Heart left ventricle (tissue), 13 donors: ENCODE measurements around the gene ACVRL1.

Source experiments
- CTCF ChIP-seq, 12 donors: fragments of 200-600 bp; sonication (generic) in 4 of 12; IDR thresholded peaks; one replicate each; pipeline versions ENCODE4 v1.5.0 to v1.8.0; 2018 to 2022; ENCODE audit warnings: antibody characterized with exemption in 12 of 12, mild to moderate bottlenecking in 5 of 12
- POLR2A ChIP-seq, 2 donors: fragments of 450-650 bp; IDR thresholded peaks; one replicate each; pipeline ENCODE4 v1.6.1; 2017; ENCODE audit warnings: antibody characterized with exemption in 2 of 2, mild to moderate bottlenecking in 2 of 2, moderate library complexity in 2 of 2
- donor health status: ischemic (EF 13 %, LVEDD 7.1; RV severe dilation, severe dysfunction).
- donor health status: DM: no; HTN: yes; CAD: no.
- donor health status: DM: no; HTN: no; CAD: no.
- donor health status: ischemic (EF 25% LVEDD 6.9; RV normal size, moderate dysfunction).
- donor health status: ischemic (EF 25% LVEDD 5.7; RV mildly dilated, moderate dysfunction).
- donor health status: ischemic (EF 35%, LVEDD 5.7; RV mildly dilated, moderate dysfunction).
- donor health status: nonischemic (EF 11% LVEDD 7.7; RV severe dilation, severe dysfunction).
- donor health status: DM: yes; HTN: yes; CAD: no.
- donor health status: PGD.
- donor health status: ischemic (EF 29% LVEDD 5.4; RV normal size, mild dysfunction).
- donor health status: nonischemic (EF 23%, LVEDD 6.1; RV moderate dilation, normal function).

DNA sequence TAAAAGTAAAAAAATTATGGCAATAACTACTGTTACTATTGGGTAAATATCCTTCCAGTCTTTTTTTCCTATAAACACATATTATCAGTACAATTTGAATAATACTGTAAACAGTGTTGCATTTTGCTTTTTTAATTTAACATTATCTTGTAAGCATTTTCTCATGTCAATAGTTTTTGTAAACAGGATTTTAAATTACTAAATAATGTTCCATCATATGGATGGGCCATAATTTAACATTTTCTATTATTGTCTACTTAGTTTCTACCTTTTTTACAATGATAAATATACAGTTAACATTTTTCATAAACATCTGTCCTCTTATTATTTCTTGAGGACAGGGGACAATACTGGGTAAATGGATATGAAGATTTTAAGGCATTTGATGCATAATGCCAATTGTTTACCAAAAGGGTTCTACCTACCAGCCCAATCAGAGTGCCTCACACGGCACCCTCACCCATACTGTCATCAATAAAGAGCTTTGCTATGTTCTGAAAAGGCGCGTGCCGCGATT is 43.4 kb downstream of the ACVRL1 start:
- TF ChIP-seq POLR2A (IDR thresholded peaks at IDR 0.05) (no peak), CTCF (IDR thresholded peaks at IDR 0.05) (no peak)
